Measurements from ENCODE around the gene ZNF366. TPM values are rescaled to one million over a fixed set of nuclear protein-coding genes. Genes with fewer than 3 reads are reported as not detected.
"Not testable (repeated sequence)": the region's sequence is repeated elsewhere in the genome, so short reads cannot be mapped to it uniquely, and the experiment has no call there.

The ZNF366 gene
- total RNA-seq, 1 experiment from 2014 or later: not detected

DNA sequence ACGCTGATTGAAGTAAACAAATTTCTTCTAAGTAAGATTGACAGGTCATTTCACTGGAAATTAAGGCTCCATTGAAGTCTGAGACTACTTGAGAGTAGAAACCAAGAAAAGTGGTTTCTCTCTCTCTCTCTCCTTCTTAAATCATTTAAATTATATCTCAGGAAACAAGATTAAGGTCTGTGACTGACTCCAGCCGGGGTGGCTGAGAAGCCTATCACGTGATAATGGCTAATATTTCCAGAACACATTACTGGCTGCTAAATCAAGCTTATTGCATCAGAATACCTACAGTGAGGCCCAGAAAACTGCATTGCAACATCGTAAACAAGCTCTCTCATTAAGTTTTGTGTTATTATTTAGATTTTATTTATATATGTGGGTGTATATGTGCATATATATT, 98.6 kb downstream of the ZNF366 start:
- Mint-ChIP-seq H3K27ac (ENCODE audit: unreplicated experiment) (no peak overlapping the region), H3K4me3 (ENCODE audit: low read depth, unreplicated experiment) (no peak overlapping the region), H3K27me3 (ENCODE audit: unreplicated experiment) (peaks cover 23% of the 10 kb centered on the region), H3K9me3 (ENCODE audit: low read depth, unreplicated experiment) (peaks cover 3% of the 10 kb centered on the region), H3K36me3 (ENCODE audit: insufficient read depth, unreplicated experiment) (no peaks in the 10 kb centered on the region), H3K4me1 (ENCODE audit: low read depth, unreplicated experiment) (no peaks in the 10 kb centered on the region)
- BruUV-seq (replicated peaks): no TSS peak
- DNase-seq: no peak
- no peak for TF ChIP-seq CTCF (IDR thresholded peaks at IDR 0.05; ENCODE audit: unreplicated experiment)
- CTCF ChIA-PET: no interaction called here
- intact Hi-C loops (cut with micrococcal nuclease; ENCODE audit: unreplicated experiment): no loop called here

DNA sequence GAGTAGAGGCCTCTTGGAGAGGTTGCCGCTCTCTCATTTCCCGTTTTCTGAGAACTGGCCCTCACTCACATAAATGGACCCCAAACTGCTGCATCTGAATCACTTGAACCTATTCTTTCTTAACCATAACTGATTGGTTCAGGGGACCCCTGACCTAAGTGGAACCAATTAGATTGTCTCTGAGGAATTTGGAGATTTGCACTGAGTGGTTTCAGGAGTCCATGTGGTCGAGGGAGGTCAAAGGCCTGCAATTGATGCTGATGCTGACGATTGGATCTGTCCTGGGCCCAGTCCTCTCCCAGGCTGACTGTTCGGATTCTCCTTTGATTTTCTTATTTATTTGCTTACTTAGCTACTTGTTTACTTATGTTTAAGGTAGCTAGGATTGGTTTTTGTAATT, 99.1 kb downstream of the ZNF366 start:
- Mint-ChIP-seq H3K27ac (ENCODE audit: unreplicated experiment) (no peak overlapping the region), H3K36me3 (ENCODE audit: insufficient read depth, unreplicated experiment) (no peaks in the 10 kb centered on the region), H3K4me3 (ENCODE audit: low read depth, unreplicated experiment) (no peak overlapping the region), H3K4me1 (ENCODE audit: low read depth, unreplicated experiment) (no peaks in the 10 kb centered on the region), H3K9me3 (ENCODE audit: low read depth, unreplicated experiment) (peaks cover 3% of the 10 kb centered on the region), H3K27me3 (ENCODE audit: unreplicated experiment) (peaks cover 23% of the 10 kb centered on the region)
- no peak for TF ChIP-seq CTCF (IDR thresholded peaks at IDR 0.05; ENCODE audit: unreplicated experiment)
- intact Hi-C loops (cut with micrococcal nuclease; ENCODE audit: unreplicated experiment): no loop called here
- CTCF ChIA-PET: no interaction called here
- no peak for DNase-seq
- no TSS peak for BruUV-seq (replicated peaks)

- H3K36me3 Mint-ChIP-seq (ENCODE audit: insufficient read depth, unreplicated experiment): no peaks in the 10 kb centered on the region
- H3K27me3 Mint-ChIP-seq (ENCODE audit: unreplicated experiment): peaks cover 23% of the 10 kb centered on the region
- DNase-seq: no peak
- no TSS peak for BruUV-seq (replicated peaks)
- peaks cover 3% of the 10 kb centered on the region for H3K9me3 Mint-ChIP-seq (ENCODE audit: low read depth, unreplicated experiment)
- CTCF ChIA-PET: no interaction called here
- no peaks in the 10 kb centered on the region for H3K4me1 Mint-ChIP-seq (ENCODE audit: low read depth, unreplicated experiment)
- intact Hi-C loops (cut with micrococcal nuclease; ENCODE audit: unreplicated experiment): no loop called here
- H3K27ac Mint-ChIP-seq (ENCODE audit: unreplicated experiment): no peak overlapping the region
- TF ChIP-seq CTCF (IDR thresholded peaks at IDR 0.05; ENCODE audit: unreplicated experiment): no peak
- H3K4me3 Mint-ChIP-seq (ENCODE audit: low read depth, unreplicated experiment): no peak overlapping the region
Measured at GRCh38 chr5:72407541-72407940, 99.7 kb downstream of the ZNF366 start.

DNA sequence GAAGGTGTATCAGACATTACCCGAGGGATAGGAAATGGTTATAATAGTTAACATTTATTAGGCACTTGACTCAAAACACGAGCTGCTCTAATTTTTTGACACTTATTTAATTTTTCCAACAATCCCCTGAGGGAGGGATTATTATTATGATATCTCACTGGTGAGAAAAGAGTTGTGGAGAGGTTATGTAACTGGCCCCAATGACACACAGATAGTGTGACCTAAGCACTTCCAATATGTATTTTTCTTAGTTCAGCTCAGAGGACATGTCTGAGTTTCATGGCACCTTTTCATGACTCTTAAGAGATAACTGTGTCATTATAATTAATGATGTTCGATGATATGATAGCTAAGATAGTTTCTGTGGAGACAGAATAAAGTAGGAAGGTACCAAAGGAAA, 100.1 kb downstream of the ZNF366 start:
- peaks cover 23% of the 10 kb centered on the region for H3K27me3 Mint-ChIP-seq (ENCODE audit: unreplicated experiment)
- no peaks in the 10 kb centered on the region for H3K36me3 Mint-ChIP-seq (ENCODE audit: insufficient read depth, unreplicated experiment)
- DNase-seq: no peak
- no peak for TF ChIP-seq CTCF (IDR thresholded peaks at IDR 0.05; ENCODE audit: unreplicated experiment)
- no peaks in the 10 kb centered on the region for H3K4me1 Mint-ChIP-seq (ENCODE audit: low read depth, unreplicated experiment)
- H3K27ac Mint-ChIP-seq (ENCODE audit: unreplicated experiment): no peak overlapping the region
- H3K4me3 Mint-ChIP-seq (ENCODE audit: low read depth, unreplicated experiment): no peak overlapping the region
- intact Hi-C loops (cut with micrococcal nuclease; ENCODE audit: unreplicated experiment): no loop called here
- BruUV-seq (replicated peaks): no TSS peak
- CTCF ChIA-PET: no interaction called here
- peaks cover 4% of the 10 kb centered on the region for H3K9me3 Mint-ChIP-seq (ENCODE audit: low read depth, unreplicated experiment)

DNA sequence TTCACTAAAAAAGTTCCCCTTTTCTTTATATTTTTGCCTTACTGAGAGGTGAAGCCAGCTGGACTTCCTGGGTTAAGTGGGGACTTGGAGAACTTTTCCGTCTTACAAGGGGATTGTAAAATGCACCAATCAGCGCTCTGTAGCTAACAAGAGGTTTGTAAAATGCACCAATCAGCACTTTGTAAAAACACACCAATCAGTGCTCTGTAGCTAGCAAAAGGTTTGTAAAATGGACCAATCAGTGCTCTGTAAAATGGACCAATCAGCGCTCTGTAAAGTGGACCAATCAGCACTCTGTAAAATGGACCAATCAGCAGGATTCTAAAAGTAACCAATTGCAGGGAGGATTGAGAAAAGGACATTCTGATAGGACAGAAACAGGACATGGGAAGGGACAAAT, 102.4 kb downstream of the ZNF366 start:
- H3K4me1 Mint-ChIP-seq (ENCODE audit: low read depth, unreplicated experiment); BruUV-seq (replicated peaks): not testable (repeated sequence)

More for the DNA sequence above, 102.4 kb downstream of the ZNF366 start:
- intact Hi-C loops (cut with micrococcal nuclease; ENCODE audit: unreplicated experiment); CTCF ChIA-PET; H3K4me3 Mint-ChIP-seq (ENCODE audit: low read depth, unreplicated experiment); H3K36me3 Mint-ChIP-seq (ENCODE audit: insufficient read depth, unreplicated experiment); DNase-seq; H3K27ac Mint-ChIP-seq (ENCODE audit: unreplicated experiment): not testable (repeated sequence)
- H3K27me3 Mint-ChIP-seq (ENCODE audit: unreplicated experiment): peaks cover 32% of the 10 kb centered on the region
- peaks cover 11% of the 10 kb centered on the region for H3K9me3 Mint-ChIP-seq (ENCODE audit: low read depth, unreplicated experiment)

All from Calu3 (cell line).